Measurements from ENCODE around the gene TAS2R19. TPM values are rescaled to one million over a fixed set of nuclear protein-coding genes. Genes with fewer than 3 reads are reported as not detected.
A peak's percentile ranks its signal among the peaks of the same experiment; 100 is the strongest.

TAS2R19 gene
- total RNA-seq, 1 donor from 2014 or later, result 2.2 TPM

DNA sequence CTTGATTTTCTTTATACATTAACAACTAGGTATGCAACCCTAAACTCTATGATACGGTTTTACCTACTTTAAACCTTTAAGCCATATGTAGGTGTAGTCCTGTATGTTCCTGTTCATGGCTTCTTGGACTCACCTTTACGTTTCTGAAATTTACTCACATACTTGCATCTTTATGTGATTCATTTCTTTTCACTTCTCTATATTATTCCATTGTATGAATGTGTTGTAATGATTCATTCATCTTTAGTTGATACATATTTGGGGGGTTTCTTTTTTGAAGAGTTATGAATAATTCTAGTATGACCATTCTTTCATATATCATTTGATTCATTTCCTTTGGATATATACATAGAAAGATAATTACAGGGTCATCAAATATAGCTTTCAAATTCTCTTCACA lies 33.3 kb downstream of the TAS2R19 start:
- no peaks in the 10 kb centered on the region for H3K79me2 ChIP-seq (ENCODE audit: insufficient read depth, low read length)
- no peak overlapping the region for H2AFZ ChIP-seq (ENCODE audit: low read depth, low read length)
- H3K4me3 ChIP-seq (ENCODE audit: insufficient read depth, low read depth, low read length), result no peak overlapping the region
- Mint-ChIP-seq H3K27ac (ENCODE audit: unreplicated experiment) (no peak overlapping the region), H3K4me1 (ENCODE audit: low read depth, unreplicated experiment) (no peaks in the 10 kb centered on the region), H3K4me3 (ENCODE audit: unreplicated experiment) (no peak overlapping the region), H3K36me3 (ENCODE audit: low read depth, unreplicated experiment) (no peaks in the 10 kb centered on the region), H3K27me3 (ENCODE audit: low read depth, unreplicated experiment) (no peaks in the 10 kb centered on the region), H3K9me3 (ENCODE audit: unreplicated experiment) (peaks cover 2% of the 10 kb centered on the region)
- FAIRE-seq (peak; percentile 26), DNase-seq (ENCODE audit: low read depth) (no peak)
- no peak overlapping the region for H3K27ac ChIP-seq (ENCODE audit: low read depth, low read length)
- no peaks in the 10 kb centered on the region for H3K9me3 ChIP-seq (ENCODE audit: insufficient read depth, low read depth, low read length)
- H3K4me1 ChIP-seq (ENCODE audit: insufficient read depth, low read length), result no peaks in the 10 kb centered on the region
- no peak overlapping the region for H3K9ac ChIP-seq (ENCODE audit: low read length)
- H4K20me1 ChIP-seq (ENCODE audit: insufficient read depth, low read length), result no peaks in the 10 kb centered on the region
- no peaks in the 10 kb centered on the region for H3K36me3 ChIP-seq (ENCODE audit: insufficient read depth, low read length)
- TF ChIP-seq EZH2 (IDR thresholded peaks at IDR 0.05; ENCODE audit: insufficient read depth, low read length), result no peak
- TF ChIP-seq, protein P1, sequence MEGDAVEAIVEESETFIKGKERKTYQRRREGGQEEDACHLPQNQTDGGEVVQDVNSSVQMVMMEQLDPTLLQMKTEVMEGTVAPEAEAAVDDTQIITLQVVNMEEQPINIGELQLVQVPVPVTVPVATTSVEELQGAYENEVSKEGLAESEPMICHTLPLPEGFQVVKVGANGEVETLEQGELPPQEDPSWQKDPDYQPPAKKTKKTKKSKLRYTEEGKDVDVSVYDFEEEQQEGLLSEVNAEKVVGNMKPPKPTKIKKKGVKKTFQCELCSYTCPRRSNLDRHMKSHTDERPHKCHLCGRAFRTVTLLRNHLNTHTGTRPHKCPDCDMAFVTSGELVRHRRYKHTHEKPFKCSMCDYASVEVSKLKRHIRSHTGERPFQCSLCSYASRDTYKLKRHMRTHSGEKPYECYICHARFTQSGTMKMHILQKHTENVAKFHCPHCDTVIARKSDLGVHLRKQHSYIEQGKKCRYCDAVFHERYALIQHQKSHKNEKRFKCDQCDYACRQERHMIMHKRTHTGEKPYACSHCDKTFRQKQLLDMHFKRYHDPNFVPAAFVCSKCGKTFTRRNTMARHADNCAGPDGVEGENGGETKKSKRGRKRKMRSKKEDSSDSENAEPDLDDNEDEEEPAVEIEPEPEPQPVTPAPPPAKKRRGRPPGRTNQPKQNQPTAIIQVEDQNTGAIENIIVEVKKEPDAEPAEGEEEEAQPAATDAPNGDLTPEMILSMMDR (IDR thresholded peaks at IDR 0.05; ENCODE audit: insufficient read depth, low read depth, low read length), result no peak
- H3K27me3 ChIP-seq (ENCODE audit: insufficient read depth, low read length), result no peaks in the 10 kb centered on the region
- H3K4me2 ChIP-seq (ENCODE audit: low read length), result no peak overlapping the region

- Mint-ChIP-seq H3K36me3 (ENCODE audit: low read depth, unreplicated experiment) (no peaks in the 10 kb centered on the region), H3K4me1 (ENCODE audit: low read depth, unreplicated experiment) (no peaks in the 10 kb centered on the region), H3K9me3 (ENCODE audit: unreplicated experiment) (peaks cover 2% of the 10 kb centered on the region), H3K27ac (ENCODE audit: unreplicated experiment) (no peak within 1 kb of the TSS), H3K27me3 (ENCODE audit: low read depth, unreplicated experiment) (no peaks in the 10 kb centered on the region), H3K4me3 (ENCODE audit: unreplicated experiment) (no peak within 1 kb of the TSS)
- TF ChIP-seq EZH2 (IDR thresholded peaks at IDR 0.05; ENCODE audit: insufficient read depth, low read length), result no peak
- TF ChIP-seq, protein P1 (IDR thresholded peaks at IDR 0.05; ENCODE audit: insufficient read depth, low read depth, low read length), result no peak
- Histone ChIP-seq H3K9ac (ENCODE audit: low read length) (no peak within 1 kb of the TSS), H3K27ac (ENCODE audit: low read depth, low read length) (no peak within 1 kb of the TSS), H3K79me2 (ENCODE audit: insufficient read depth, low read length) (no peaks in the 10 kb centered on the region), H3K4me1 (ENCODE audit: insufficient read depth, low read length) (no peaks in the 10 kb centered on the region), H3K27me3 (ENCODE audit: insufficient read depth, low read length) (no peaks in the 10 kb centered on the region), H3K36me3 (ENCODE audit: insufficient read depth, low read length) (no peaks in the 10 kb centered on the region), H2AFZ (ENCODE audit: low read depth, low read length) (no peak within 1 kb of the TSS), H3K4me3 (ENCODE audit: insufficient read depth, low read depth, low read length) (no peak within 1 kb of the TSS), H3K9me3 (ENCODE audit: insufficient read depth, low read depth, low read length) (no peaks in the 10 kb centered on the region), H3K4me2 (ENCODE audit: low read length) (no peak within 1 kb of the TSS), H4K20me1 (ENCODE audit: insufficient read depth, low read length) (no peaks in the 10 kb centered on the region)
- no peak for FAIRE-seq
- DNase-seq (ENCODE audit: low read depth), result no peak
These were observed 35.6 kb downstream of the TAS2R19 start, which contains the start of gene TAS2R50 for GRCh38 chr12:10986812-10987211. TAS2R50 (minus strand) TSS chr12:10986912; CDS start chr12:10986860, 52 bp downstream.

DNA sequence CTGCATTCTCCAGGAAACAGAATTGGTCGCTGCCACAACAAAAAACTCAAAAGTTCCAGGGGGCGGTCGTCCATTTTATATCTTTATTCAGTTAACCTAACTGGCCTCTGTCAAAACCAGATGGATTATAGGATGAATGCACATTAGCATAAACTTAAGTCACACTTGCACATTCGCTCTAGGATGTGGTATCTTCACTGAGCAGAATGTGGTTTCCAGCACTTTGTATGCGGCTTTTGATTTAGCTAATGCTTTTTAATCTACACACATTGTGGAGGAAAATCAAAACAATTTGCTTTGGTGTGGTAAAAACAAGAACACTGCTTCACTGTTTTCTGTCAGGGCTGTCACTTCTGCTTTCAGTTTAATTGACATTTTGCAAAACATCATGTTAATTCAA lies 40.2 kb downstream of the TAS2R19 start:
- H3K4me1 ChIP-seq (ENCODE audit: insufficient read depth, low read length), result no peaks in the 10 kb centered on the region
- Mint-ChIP-seq H3K27ac (ENCODE audit: unreplicated experiment) (no peak overlapping the region), H3K36me3 (ENCODE audit: low read depth, unreplicated experiment) (no peaks in the 10 kb centered on the region), H3K4me1 (ENCODE audit: low read depth, unreplicated experiment) (no peaks in the 10 kb centered on the region), H3K4me3 (ENCODE audit: unreplicated experiment) (no peak overlapping the region), H3K27me3 (ENCODE audit: low read depth, unreplicated experiment) (no peaks in the 10 kb centered on the region), H3K9me3 (ENCODE audit: unreplicated experiment) (no peaks in the 10 kb centered on the region)
- no peaks in the 10 kb centered on the region for H3K9me3 ChIP-seq (ENCODE audit: insufficient read depth, low read depth, low read length)
- H2AFZ ChIP-seq (ENCODE audit: low read depth, low read length), result no peak overlapping the region
- no peaks in the 10 kb centered on the region for H4K20me1 ChIP-seq (ENCODE audit: insufficient read depth, low read length)
- no peak for TF ChIP-seq EZH2 (IDR thresholded peaks at IDR 0.05; ENCODE audit: insufficient read depth, low read length)
- TF ChIP-seq, protein P1 (IDR thresholded peaks at IDR 0.05; ENCODE audit: insufficient read depth, low read depth, low read length), result no peak
- H3K27ac ChIP-seq (ENCODE audit: low read depth, low read length), result no peak overlapping the region
- H3K36me3 ChIP-seq (ENCODE audit: insufficient read depth, low read length), result no peaks in the 10 kb centered on the region
- no peaks in the 10 kb centered on the region for H3K27me3 ChIP-seq (ENCODE audit: insufficient read depth, low read length)
- H3K79me2 ChIP-seq (ENCODE audit: insufficient read depth, low read length), result no peaks in the 10 kb centered on the region
- no peak overlapping the region for H3K4me3 ChIP-seq (ENCODE audit: insufficient read depth, low read depth, low read length)
- FAIRE-seq (no peak), DNase-seq (ENCODE audit: low read depth) (no peak)
- no peak overlapping the region for H3K4me2 ChIP-seq (ENCODE audit: low read length)
- no peak overlapping the region for H3K9ac ChIP-seq (ENCODE audit: low read length)

Measured in astrocyte (in vitro differentiated cells and primary cell).